Kidney tubule cell (primary cell): ENCODE measurements around the gene HOXA4.
A peak's percentile ranks its signal among the peaks of the same experiment; 100 is the strongest.

Experiments used
- DNase-seq: peaks from one replicate; pipeline ENCODE4 v3.0.0-alpha.2; 2018; ENCODE audit warnings: low spot score

HOXA4 gene

DNA sequence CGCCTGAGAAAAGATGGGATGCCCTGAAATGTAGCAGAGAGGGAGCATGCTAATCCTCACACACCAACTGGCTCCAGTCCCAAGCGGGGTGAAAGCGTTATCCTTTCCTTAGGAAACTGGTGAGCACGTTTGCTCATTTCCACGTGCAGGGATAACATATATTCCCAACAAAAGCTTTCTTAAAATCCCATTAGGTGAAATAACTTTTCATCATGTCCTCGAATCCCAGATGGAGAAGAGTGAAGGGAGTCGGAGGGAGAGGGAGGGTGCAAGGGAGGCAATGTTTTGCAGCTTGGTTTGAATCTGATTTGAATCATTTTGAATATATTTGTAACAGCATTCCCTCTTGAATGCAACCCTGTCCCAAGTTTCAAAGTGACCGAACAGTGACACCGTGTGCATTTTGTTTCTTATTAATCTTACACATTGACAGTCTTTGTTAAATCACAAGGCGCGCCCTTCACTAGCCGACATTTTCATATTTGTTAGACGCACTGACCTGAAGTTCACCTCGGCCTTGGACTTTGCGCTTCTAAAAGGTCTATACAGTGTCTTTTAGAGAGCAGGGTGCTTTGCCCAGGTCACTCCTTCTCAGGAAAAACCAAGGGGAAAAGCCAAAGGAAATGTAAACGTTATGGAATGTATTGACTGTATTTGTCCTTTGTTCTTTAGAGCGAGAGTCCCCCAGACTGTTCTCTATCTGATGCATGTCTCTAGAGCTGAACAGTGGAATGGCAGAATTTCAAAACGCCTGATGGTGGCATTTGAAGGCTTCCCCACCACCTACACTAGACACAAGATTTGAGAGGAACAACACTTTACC is 3.1 kb upstream of the HOXA4 start:
- DNase-seq, result no peak

GRCh38 chr7:27132978-27133377 is 2.4 kb upstream of the HOXA4 start:
- DNase-seq, result no peak

DNA sequence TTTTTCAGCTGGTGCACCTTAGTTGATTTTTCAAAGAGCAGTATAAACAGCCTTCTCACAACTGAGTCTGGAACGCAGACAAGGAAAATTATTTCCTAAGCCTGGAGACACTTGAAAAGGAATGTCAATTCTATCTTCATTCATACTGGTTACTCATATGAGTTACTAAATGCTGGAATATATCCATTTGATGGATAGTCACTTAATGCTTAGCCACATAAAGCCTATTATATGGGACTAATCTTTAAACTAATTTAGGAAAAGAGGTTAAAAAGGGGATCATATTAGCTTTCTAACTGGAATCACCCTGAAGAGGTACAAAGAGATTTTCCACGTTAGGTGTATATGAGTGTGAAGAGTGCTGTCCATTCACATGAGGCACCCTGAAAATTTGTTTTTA is 1.7 kb upstream of the HOXA4 start:
- DNase-seq, result no peak

DNA sequence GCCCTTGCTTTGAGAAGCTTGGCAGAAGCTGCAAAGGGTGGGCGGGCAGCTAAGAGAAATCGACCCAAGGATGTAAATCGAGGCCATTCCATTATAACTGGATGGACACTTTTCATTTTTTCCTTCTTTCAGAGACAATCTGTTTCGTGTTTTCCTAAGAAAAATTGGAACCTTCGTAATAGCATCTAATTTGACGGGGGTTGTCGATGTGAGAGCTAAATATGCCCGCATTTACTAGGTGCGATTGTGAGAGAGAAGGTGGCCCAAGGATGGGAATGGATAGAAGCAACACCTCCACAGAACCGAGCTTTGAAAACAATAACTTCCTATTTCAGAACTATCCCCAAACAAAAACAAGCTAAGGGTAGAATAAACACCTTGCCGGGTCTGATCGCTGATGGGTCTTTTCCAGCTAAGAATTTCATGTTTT is 848 bp upstream of the HOXA4 start:
- DNase-seq, result no peak

- peak; percentile 59 for DNase-seq
These were observed 623 bp downstream of the HOXA4 start for GRCh38 chr7:27129729-27130539.

DNA sequence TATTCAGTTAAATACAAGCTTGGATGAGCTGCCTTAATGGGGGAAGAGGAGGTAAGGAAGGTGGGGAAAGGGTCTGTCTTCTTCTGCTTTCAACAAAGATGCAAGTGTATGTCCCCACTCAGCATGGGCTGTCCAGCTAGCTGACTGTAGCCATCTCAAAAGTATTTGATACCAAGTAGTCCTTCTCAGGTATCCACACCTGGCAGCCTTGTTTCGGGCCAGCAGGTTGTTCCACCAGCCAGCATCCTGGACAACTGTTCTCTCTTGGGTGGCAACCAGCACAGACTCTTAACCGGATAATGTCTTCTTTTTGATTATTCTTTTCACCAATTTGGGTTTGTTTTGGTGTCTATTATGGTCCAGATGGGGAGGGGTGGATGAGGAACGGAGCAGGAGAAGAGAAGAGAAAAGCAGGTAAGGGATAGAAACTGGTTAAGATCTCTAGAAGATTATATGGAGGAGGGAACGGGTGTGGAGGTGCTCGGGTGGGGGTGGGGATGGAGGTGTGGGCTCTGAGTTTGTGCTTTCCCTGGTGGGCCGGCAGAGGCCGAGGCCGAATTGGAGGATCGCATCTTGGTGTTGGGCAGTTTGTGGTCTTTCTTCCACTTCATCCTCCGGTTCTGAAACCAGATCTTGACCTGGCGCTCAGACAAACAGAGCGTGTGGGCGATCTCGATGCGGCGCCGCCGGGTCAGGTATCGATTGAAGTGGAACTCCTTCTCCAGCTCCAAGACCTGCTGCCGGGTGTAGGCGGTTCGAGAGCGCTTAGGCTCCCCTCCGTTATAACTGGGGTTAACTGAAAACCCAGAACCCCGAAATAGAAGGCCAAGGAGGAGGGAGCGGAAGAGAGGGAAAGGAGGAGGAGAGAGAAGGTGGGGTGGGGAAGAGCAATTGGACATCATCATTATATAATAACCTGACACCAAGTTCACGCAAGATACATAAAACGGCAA is 1.5 kb downstream of the HOXA4 start:
- DNase-seq, result no peak

DNA sequence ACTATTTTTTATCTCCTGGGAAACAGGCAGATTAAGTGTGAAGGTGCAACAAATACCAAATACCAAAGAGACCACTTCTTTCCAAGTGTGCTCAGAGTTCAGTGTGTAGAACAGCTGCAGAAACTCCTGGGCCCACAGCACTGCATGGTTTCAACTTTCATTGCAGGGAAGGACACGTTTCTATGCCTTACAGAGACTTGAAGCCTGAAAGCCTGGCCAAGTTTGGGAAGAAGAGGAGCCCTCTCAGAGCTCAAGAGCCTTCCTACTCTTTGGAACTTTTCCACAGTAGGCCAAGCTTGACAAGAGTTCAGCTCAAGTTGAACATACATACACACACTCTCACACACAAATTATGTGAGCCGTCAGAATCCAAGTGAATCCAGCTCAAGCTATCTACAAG is 2.5 kb downstream of the HOXA4 start:
- DNase-seq, result no peak

DNA sequence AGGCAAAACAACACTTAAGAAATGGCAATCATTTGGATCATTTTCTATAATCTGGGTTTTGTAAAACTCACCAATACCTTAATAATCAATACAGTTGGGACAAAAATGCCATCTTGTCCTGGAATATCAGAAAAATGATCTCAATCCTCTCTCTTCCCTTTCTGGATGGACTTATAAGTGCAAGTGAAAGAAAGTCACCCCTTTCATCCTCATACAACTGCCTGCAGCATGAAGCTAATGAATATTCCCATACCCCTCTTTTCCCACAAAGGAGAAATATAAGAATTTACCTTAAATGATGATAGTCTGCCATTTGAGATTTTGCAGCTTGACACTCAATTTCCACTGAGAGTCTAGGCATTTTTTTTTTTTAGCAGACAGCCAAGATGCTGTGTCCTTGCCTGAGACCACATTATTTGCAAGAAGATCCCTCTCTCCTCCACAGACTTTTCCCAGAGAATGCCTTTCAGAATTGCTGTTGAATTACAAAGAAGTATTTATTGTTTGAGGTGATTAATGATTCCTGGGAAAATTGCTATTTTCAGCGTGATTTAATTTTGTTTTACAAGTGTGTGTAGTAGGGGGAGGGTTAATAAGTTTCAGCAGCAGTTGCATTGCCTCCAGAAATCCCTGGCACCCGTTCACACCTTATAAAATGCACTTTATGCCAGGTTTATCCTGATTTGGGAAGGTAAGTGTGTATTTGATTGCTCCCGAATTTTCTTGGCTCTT is 3.8 kb downstream of the HOXA4 start:
- DNase-seq, result no peak

- peak; percentile 57 for DNase-seq
These were observed 4.6 kb downstream of the HOXA4 start for GRCh38 chr7:27125986-27126394.

DNA sequence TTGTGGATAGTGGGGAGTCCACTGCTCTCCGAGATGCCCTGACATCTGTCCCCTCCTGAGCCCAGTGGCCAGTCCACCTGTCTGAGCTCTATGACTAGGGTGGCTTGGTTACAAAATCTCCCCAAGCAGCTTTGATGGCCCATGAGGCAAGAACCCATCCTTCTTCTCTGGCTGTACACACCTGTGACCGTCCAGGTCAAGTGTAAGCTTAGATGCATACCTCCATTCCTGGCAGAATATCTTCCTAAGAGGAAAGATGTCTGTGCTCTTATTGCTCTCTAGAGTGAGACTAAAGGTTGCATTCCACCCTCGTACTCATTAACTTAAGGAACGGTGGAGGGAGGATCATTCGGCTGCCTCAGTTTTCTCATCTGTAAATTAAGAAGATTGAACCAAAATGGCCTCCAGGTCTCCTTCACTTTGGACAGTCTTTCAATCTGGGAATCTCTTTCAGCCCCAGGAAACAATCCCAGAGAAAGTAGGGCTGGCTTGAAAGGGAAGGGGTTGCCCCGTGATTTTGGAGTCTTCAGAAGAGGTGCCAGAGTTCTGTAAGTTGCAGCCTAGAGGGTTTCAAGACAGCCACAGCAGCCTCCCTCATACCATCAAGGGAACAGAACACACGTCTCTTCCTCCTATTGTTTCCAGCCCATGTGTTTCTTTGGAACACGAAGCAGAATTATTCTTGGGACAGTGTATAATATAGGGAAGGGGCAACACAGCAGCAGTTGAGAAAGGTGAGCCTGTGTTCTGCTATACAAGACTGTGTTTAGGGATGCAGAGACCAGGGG is 5.5 kb downstream of the HOXA4 start:
- DNase-seq, result peak; percentile 68

DNA sequence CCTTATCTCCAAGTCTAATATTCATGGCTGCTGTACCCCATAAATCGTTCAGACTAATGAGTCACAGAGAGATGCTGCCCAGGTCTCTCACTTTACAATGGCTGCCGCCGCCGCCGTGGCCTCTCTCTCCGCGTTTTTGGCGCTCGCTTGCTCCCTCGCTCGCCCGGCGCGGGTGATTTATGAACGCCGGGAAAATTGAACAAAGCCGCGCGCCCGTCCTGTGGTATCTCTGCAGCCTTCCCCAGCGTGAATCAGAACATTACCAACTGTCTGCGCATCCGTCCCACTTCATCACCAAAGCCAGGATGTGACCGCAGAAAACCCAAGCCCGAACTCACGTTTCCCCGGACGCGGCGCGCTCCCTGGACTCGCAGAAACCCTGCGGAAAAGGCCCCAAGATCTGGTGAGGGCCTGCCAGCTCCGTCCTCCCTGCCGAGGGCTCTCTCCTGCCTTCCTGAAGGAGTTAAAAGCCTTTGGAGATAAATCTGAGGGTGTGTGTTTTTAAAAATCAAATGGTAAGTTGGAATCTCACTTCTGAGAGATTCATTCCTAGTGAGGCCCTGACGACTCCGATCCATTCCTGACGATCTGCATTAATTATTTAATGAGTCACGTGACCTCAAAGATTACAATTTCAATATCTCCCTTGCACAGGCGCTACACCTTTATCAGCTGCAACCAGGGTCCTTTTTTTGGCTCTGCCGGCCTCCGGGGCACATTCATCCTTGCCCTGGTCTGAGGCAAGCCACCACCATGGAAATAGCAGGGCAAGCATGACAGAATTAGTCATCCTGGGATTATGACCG is 6.3 kb downstream of the HOXA4 start:
- DNase-seq, result peak; percentile 96

DNA sequence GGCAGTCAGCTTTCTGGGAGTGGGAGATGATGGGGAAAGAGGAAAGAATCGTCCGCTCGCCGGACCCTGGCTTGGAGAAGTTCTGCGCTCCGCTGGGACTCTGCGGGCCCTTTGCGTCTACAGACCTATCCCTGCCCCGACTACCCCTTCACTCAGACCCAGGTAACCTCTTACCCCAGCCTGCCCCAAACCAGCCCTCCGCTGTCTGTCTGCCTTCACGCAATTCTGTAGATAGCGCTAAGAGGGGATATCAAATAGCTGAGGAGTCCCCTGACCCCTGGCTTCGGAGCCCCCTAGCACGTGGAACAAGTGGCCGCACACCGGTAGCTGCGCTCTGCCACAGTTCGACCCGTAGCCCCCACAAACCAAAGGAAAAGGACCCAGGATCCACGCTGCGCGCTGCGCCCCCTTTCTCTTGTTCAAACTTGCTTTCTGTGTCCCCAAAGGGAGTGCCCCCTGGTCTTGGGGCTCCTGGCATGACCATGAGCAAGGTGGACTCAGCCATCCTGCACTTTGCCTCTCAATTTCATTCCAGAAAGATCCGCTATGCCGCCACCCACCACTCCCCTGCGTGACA is 7.0 kb downstream of the HOXA4 start:
- DNase-seq, result no peak

DNA sequence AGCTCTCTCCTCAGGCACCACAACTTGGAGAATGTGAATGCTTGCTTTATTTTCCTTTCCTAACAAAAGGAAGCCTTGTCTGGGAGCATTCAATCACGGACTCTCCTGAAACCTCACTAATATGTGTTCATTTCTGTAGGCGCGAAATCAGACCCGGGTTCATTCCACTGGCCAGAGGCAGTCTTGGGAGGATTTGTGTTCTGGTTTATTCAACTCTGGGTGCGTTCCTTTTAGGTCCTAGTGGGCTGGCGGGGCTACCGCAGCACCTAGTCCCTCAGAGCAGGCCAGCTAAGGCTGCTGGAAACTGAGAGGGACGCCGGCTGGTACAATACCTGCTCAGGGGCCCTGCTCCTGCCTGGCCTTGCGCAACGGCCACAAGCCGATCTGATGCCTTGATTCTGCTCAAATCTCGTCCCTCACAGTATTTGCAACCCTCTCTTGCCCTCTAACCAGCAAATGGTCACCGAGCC is 7.5 kb downstream of the HOXA4 start:
- no peak for DNase-seq

DNA sequence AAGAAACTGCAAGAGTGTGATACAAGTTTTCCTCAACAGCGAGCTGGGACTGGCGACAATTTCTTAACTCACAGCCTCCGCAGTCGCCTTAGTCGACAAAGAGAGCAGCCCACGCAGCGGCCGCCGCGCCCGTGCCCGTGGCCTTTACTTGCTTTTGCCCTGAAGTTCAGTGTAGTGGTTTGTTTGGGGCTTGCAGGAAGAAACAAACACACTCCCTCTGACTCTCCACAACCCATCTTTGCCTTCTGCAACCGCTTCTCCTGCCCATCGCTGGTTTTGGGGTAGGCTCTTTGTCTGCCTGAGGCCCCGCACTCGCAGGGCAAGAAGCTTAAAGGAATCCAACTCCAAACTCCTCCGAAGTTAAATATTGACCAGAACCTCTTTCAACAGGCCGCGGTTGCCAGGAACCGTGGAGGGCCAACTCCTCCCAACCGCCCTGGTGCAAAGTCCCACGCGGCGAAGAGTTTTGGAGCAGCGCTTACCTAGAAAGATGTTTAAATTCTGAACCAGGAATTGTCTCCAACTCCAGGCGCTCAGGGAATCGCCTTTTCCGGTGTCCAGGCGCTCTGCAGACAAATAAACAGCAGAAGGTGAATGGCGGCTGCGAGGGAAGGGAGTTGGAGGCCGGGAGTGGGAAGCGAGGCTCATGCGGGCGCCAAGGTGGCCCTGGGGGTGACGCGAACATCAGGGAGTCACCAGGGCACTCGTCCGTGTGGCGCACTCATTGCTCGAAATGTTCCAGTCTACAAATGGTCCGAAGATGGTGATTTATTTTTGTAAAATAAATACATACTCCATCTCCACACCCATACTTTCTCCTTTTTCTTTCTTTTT is 8.3 kb downstream of the HOXA4 start:
- peak; percentile 86 for DNase-seq

DNA sequence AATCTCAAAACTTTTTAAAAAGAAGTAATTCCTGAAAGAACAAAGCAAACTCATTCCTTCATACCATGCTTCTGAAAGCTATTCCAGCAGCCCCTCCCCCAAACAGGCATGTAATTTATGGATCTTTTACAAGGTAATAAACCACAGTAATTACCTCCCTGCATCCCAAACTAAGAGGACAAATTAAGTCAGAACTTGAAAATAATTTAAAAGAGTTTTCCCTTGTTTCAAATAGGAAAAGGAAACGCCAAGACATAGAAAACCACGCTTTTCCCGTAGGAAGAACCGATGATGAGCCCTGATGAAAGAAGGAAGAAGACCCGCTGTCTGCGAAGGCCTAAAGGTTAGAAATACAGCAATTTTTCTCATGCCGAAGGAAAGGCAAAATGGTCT is 8.9 kb downstream of the HOXA4 start:
- no peak for DNase-seq

DNA sequence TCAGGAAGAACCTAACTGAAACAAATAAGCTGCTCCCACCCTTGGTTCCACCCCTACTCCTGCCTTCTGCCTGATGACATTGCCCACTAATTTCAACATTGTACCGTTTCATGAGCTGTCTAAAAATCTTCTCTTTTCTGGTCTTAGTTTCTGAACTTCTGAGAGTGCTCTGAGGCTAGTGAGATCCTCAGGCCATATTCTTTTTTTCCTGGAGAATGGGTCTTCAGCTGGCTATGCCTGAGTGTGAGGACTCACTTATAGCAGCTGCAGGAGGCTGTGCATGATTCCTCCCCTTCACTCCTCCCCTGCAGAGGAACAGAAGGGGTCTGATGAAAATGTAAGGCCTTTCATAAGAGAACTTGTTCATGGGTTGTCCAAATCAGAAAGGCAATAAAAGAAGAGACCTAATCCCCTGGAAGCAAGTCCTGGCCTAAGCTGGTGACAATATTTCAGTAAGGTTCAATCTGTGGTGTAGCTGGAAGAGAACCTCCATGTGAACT is 11.1 kb downstream of the HOXA4 start:
- no peak for DNase-seq

GRCh38 chr7:27118580-27118979 is 12.0 kb downstream of the HOXA4 start:
- DNase-seq, result no peak

GRCh38 chr7:27117887-27118491 is 12.6 kb downstream of the HOXA4 start:
- peak; percentile 77 for DNase-seq
